GM15510 (cell line): ENCODE measurements around the gene OR2T1.
"Not testable (repeated sequence)": the region's sequence is repeated elsewhere in the genome, so short reads cannot be mapped to it uniquely, and the experiment has no call there.

ENCODE experiments used
- POLR2A ChIP-seq: IDR thresholded peaks from 3 replicates; pipeline ENCODE4 v1.6.1; 2011; ENCODE audit warnings: borderline replicate concordance; ENCODE audit not compliant: insufficient read length; ENCODE audit errors: extremely low read depth

OR2T1 gene

DNA sequence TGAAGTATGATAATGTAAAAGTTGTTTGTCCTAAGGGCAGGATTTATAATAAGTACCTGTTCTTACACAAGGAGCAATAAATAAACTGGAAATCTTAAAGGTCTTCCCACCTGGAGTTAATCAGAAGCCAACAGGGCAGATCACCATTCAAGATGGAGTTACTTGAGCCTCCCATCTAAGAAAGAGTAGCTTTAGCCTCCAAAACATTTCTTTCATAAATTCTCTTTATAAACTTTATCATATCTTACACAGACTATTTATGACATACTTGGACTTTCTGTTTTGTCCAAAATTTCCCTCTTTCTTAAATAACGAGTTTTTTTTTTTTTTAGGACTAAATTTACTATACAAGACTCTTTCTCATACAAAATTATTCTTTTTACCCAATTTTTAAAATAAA is 18.5 kb downstream of the OR2T1 start:
- no peak for TF ChIP-seq POLR2A

GRCh38 chr1:248445399-248445798 is 42.6 kb downstream of the OR2T1 start, which contains the start of gene OR2T2:
Gene OR2T2 (plus strand): TSS chr1:248445637. CDS start chr1:248452798, 7,161 bp downstream.
- not testable (repeated sequence) for TF ChIP-seq POLR2A
